HEK293 (cell line): Measurements from ENCODE around the gene PTPN4.
A peak's percentile ranks its signal among the peaks of the same experiment; 100 is the strongest.

Experiments
- KLF8 ChIP-seq: fragments of 450-650 bp; formaldehyde crosslinking; IDR thresholded peaks from 2 replicates; pipeline ENCODE4 v1.5.1; 2016; ENCODE audit warnings: missing biosample characterization, missing genetic modification characterization
- PATZ1 ChIP-seq: fragments of 450-650 bp; formaldehyde crosslinking; IDR thresholded peaks from 2 replicates; pipeline ENCODE4 v1.5.1; 2016; ENCODE audit warnings: missing biosample characterization, missing genetic modification characterization
- SP2 ChIP-seq: fragments of 450-650 bp; formaldehyde crosslinking; IDR thresholded peaks from 2 replicates; pipeline ENCODE4 v1.5.1; 2016; ENCODE audit warnings: missing biosample characterization, missing genetic modification characterization
- SP3 ChIP-seq: fragments of 450-650 bp; formaldehyde crosslinking; IDR thresholded peaks from 2 replicates; pipeline ENCODE4 v1.5.1; 2016; ENCODE audit warnings: missing biosample characterization, missing genetic modification characterization
- ZBTB21 ChIP-seq: fragments of 450-650 bp; formaldehyde crosslinking; IDR thresholded peaks from 2 replicates; pipeline ENCODE4 v1.5.1; 2017; ENCODE audit warnings: missing biosample characterization, missing genetic modification characterization
- ZEB2 ChIP-seq: fragments of 450-650 bp; formaldehyde crosslinking; IDR thresholded peaks from 2 replicates; pipeline ENCODE4 v1.5.1; 2016; ENCODE audit warnings: missing biosample characterization, missing genetic modification characterization
- ZNF114 ChIP-seq: fragments of 450-650 bp; formaldehyde crosslinking; IDR thresholded peaks from 2 replicates; pipeline ENCODE4 v1.5.0; 2017; ENCODE audit warnings: missing biosample characterization, missing genetic modification characterization
- ZNF133 ChIP-seq: fragments of 450-650 bp; formaldehyde crosslinking; IDR thresholded peaks from 2 replicates; pipeline ENCODE4 v1.5.1; 2016; ENCODE audit warnings: missing biosample characterization, missing genetic modification characterization
- ZNF211 ChIP-seq: fragments of 450-650 bp; formaldehyde crosslinking; IDR thresholded peaks from 2 replicates; pipeline ENCODE4 v1.5.1; 2016; ENCODE audit warnings: low read depth, missing biosample characterization, missing genetic modification characterization
- ZNF214 ChIP-seq: fragments of 450-650 bp; formaldehyde crosslinking; IDR thresholded peaks from 2 replicates; pipeline ENCODE4 v1.5.1; 2017; ENCODE audit warnings: missing biosample characterization, mild to moderate bottlenecking, missing genetic modification characterization, borderline replicate concordance
- ZNF311 ChIP-seq: fragments of 450-650 bp; formaldehyde crosslinking; IDR thresholded peaks from 2 replicates; pipeline ENCODE4 v1.5.1; 2017; ENCODE audit warnings: missing biosample characterization, missing genetic modification characterization, borderline replicate concordance
- ZNF518A ChIP-seq: fragments of 450-650 bp; formaldehyde crosslinking; conservative IDR thresholded peaks from 2 replicates; pipeline ENCODE4 v1.5.1; 2016; ENCODE audit warnings: low read depth, missing biosample characterization, missing genetic modification characterization
- ZNF521 ChIP-seq: fragments of 450-650 bp; formaldehyde crosslinking; IDR thresholded peaks from 2 replicates; pipeline ENCODE4 v1.5.1; 2017; ENCODE audit warnings: missing biosample characterization, mild to moderate bottlenecking, missing genetic modification characterization
- ZNF529 ChIP-seq: fragments of 450-650 bp; formaldehyde crosslinking; IDR thresholded peaks from 2 replicates; pipeline ENCODE4 v1.5.1; 2017; ENCODE audit warnings: missing genetic modification characterization, missing biosample characterization; ENCODE audit not compliant: insufficient replicate concordance
- ZNF558 ChIP-seq: fragments of 450-650 bp; formaldehyde crosslinking; IDR thresholded peaks from 2 replicates; pipeline ENCODE4 v1.5.1; 2016; ENCODE audit warnings: missing biosample characterization, missing genetic modification characterization
- ZNF561 ChIP-seq: fragments of 450-650 bp; IDR thresholded peaks from 2 replicates; pipeline ENCODE4 v1.5.1; 2018; ENCODE audit warnings: missing biosample characterization, missing genetic modification characterization, borderline replicate concordance
- ZNF571 ChIP-seq: fragments of 450-650 bp; formaldehyde crosslinking; IDR thresholded peaks from 2 replicates; pipeline ENCODE4 v1.5.0; 2017; ENCODE audit warnings: missing biosample characterization, missing genetic modification characterization
- ZNF626 ChIP-seq: fragments of 450-650 bp; sonication (Bioruptor Pico); formaldehyde crosslinking; IDR thresholded peaks from 2 replicates; pipeline ENCODE4 v1.5.1; 2018; ENCODE audit warnings: missing biosample characterization, missing genetic modification characterization, inconsistent platforms
- ZNF654 ChIP-seq: fragments of 450-650 bp; formaldehyde crosslinking; IDR thresholded peaks from 2 replicates; pipeline ENCODE4 v1.5.1; 2016; ENCODE audit warnings: low read depth, missing biosample characterization, missing genetic modification characterization
- ZNF658 ChIP-seq: fragments of 450-650 bp; formaldehyde crosslinking; IDR thresholded peaks from 2 replicates; pipeline ENCODE4; 2016; ENCODE audit warnings: missing biosample characterization, missing genetic modification characterization
- ZNF76 ChIP-seq: fragments of 450-650 bp; formaldehyde crosslinking; IDR thresholded peaks from 2 replicates; pipeline ENCODE4; 2016; ENCODE audit warnings: low read depth, missing biosample characterization, missing genetic modification characterization, borderline replicate concordance
- ZNF792 ChIP-seq: fragments of 450-650 bp; formaldehyde crosslinking; IDR thresholded peaks from 2 replicates; pipeline ENCODE4 v1.5.1; 2016; ENCODE audit warnings: missing biosample characterization, missing genetic modification characterization
- ZNF837 ChIP-seq: fragments of 450-650 bp; formaldehyde crosslinking; IDR thresholded peaks from 2 replicates; pipeline ENCODE4 v1.5.1; 2016; ENCODE audit warnings: missing biosample characterization, missing genetic modification characterization
- TF ChIP-seq, protein P1 (sequence below): fragments of 450-650 bp; formaldehyde crosslinking; IDR thresholded peaks from 2 replicates; pipeline ENCODE4 v1.5.1; 2016; ENCODE audit warnings: missing biosample characterization, missing genetic modification characterization
- TF ChIP-seq, protein P2 (sequence below): fragments of 450-650 bp; formaldehyde crosslinking; IDR thresholded peaks from 2 replicates; pipeline ENCODE4 v1.5.1; 2016; ENCODE audit warnings: missing biosample characterization, missing genetic modification characterization

The PTPN4 gene

GRCh38 chr2:120012771-120013596 lies 253.3 kb downstream of the PTPN4 start, which contains the start of gene EPB41L5 (continued):
- TF ChIP-seq PATZ1 (tag by site-specific recombination) (no peak; the same call in 1 of the 2 replicates), ZEB2 (tag by site-specific recombination) (peak; percentile 35; the same call in 1 of the 2 replicates), SP3 (tag by site-specific recombination) (peak; percentile 91), ZNF561 (tag by site-specific recombination) (peak; percentile 54; the same call in 1 of the 2 replicates), ZNF518A (tag by site-specific recombination) (no peak), KLF8 (tag by site-specific recombination) (peak; percentile 93), ZNF133 (tag by site-specific recombination) (no peak), ZNF792 (tag by site-specific recombination) (no peak), ZNF654 (tag by site-specific recombination) (no peak), ZNF76 (tag by site-specific recombination) (no peak; the same call in 1 of the 2 replicates), ZNF211 (tag by site-specific recombination) (no peak), ZNF626 (no peak), SP2 (tag by site-specific recombination) (peak; percentile 79), ZNF571 (tag by site-specific recombination) (no peak), ZNF114 (tag by site-specific recombination) (no peak), ZNF521 (tag by site-specific recombination) (no peak), ZNF529 (tag by site-specific recombination) (no peak), ZNF311 (no peak), ZNF837 (tag by site-specific recombination) (no peak), ZNF214 (tag by site-specific recombination) (no peak), ZNF658 (tag by site-specific recombination) (no peak), ZNF558 (no peak), ZBTB21 (tag by site-specific recombination) (no peak)
- TF ChIP-seq, protein P1, sequence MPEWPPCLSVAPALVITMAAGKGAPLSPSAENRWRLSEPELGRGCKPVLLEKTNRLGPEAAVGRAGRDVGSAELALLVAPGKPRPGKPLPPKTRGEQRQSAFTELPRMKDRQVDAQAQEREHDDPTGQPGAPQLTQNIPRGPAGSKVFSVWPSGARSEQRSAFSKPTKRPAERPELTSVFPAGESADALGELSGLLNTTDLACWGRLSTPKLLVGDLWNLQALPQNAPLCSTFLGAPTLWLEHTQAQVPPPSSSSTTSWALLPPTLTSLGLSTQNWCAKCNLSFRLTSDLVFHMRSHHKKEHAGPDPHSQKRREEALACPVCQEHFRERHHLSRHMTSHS: no peak
- TF ChIP-seq, protein P2, sequence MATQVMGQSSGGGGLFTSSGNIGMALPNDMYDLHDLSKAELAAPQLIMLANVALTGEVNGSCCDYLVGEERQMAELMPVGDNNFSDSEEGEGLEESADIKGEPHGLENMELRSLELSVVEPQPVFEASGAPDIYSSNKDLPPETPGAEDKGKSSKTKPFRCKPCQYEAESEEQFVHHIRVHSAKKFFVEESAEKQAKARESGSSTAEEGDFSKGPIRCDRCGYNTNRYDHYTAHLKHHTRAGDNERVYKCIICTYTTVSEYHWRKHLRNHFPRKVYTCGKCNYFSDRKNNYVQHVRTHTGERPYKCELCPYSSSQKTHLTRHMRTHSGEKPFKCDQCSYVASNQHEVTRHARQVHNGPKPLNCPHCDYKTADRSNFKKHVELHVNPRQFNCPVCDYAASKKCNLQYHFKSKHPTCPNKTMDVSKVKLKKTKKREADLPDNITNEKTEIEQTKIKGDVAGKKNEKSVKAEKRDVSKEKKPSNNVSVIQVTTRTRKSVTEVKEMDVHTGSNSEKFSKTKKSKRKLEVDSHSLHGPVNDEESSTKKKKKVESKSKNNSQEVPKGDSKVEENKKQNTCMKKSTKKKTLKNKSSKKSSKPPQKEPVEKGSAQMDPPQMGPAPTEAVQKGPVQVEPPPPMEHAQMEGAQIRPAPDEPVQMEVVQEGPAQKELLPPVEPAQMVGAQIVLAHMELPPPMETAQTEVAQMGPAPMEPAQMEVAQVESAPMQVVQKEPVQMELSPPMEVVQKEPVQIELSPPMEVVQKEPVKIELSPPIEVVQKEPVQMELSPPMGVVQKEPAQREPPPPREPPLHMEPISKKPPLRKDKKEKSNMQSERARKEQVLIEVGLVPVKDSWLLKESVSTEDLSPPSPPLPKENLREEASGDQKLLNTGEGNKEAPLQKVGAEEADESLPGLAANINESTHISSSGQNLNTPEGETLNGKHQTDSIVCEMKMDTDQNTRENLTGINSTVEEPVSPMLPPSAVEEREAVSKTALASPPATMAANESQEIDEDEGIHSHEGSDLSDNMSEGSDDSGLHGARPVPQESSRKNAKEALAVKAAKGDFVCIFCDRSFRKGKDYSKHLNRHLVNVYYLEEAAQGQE: no peak
